D341Med (cell line): ENCODE results near the gene ABRACL.
"Not testable (repeated sequence)": the region's sequence is repeated elsewhere in the genome, so short reads cannot be mapped to it uniquely, and the experiment has no call there.

Experiments used
- DNase-seq: peaks from one replicate; pipeline ENCODE4 v3.0.0; 2012; ENCODE audit warnings: low spot score

The ABRACL gene

DNA sequence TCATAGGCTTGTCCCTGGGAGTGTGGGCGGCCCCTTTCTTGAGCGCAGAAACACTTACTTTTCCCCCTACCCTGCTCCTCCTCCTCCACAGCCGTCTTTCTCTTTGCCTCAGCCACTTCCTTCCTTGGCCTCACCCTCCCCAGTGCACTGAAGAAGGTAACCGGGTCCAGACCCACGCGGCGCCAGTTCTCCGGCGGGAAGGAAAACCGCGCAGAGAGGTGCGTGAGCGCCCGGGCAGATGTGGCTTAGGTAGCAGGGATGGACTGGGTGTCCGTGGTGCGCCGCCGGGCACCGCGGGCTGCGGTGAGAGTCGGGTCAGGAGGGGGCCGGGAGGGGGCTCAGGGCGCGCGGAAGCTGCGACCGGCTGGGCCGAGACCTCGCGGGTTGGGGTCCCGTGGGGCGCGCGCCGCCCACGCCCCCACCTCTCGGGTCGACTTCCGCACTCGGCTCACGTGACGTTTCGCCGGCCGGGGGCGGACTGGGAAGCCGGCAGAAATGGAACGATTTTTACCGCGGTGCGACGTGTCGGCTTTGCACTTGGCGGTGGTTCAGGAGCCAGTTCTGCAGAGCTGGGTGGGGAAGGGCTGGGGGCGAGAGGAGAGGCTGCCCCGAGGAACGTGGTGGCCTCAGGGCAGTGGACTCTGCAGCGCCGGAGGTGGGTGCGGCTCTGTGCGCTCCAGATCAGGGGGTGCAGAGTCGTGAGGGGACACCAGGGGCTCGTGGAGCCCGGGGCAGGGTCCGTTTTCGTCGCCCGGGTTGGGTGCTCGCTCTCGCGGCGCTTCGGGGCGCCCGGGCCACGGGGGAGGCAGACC, at the start of gene ABRACL:
ABRACL (plus strand) TSS at position 88 of the 812 bp plus-strand sequence. CDS start 5,416 bp downstream, outside the sequence.
- peak; percentile 66 for DNase-seq

- no peak for DNase-seq
These were observed 49.2 kb upstream of the ABRACL start for GRCh38 chr6:138979365-138979764.

DNA sequence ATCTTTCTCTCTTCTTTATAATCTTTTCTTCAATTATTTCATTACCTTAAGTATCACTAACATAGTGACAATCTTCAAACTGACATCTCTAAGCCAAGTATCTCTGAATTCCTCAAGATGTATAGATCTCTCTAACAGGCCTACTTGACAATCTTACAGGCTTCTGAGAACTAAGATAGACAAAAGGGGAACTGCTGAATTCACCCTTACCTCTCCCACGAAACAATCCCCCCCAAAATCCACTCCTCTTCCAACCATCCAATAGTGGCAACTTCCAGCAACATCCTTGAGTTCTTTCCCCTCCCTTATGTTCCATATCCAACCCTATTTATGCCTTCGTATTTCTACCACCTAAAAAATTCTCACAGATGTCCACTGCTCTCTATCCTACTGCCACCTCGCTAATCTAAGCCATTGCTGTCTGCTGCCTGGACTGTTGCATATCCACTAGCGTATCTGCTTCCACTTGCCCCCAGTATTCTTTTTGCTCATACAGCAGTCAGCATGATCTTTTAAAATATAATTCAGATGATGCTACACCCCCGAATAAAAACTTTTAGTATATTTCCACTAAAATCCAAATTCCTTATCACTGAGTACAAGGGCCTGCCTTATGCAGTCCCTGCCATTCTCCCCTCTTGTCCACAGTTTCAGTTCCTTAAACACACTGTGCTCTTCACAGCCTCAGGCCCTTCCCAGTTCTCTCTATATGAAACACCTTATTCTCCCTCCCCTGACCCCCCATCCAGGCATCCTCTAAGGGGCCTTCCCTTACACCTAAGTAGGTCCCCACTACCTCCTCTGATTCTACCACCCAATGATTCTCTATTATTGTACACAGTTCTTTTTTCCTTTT, 48.5 kb upstream of the ABRACL start:
- no peak for DNase-seq

DNA sequence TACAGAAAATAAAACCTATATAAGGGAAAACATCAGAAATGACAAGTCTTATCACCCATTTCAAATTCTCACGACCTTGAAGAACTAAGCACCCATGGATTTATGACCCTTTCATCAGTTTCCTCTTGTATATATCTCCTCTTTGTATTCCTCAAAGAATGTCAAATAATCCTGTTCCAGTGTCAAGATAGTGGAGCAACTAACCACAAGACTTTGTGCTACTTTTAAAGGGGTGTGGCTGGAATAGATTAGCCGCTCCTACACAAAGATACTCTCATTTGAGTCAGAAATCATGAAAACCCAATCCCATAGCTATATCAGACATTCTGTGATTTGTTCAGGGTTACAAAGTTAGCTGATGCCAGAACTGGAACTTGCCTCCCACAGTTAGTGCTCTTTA, 47.1 kb upstream of the ABRACL start:
- no peak for DNase-seq

DNA sequence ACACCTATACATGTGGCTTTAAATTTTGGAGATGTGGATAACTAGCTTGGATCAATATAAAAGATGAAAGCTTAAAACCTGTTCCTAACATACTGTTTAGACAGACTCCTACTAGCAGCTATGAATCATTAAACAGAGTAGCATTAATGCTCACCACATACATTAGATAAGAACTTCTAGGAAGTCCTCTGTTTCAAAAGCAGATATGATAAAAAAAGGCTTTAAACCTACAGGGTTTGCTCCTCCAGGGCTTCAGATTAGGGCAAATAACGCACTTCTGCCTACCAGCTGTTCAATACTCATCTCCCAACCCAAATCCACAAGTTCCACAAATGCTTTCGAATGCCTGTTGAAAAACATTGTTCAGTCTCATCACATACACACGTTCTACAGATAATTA, 42.0 kb upstream of the ABRACL start:
- no peak for DNase-seq

GRCh38 chr6:138987080-138987642, 41.4 kb upstream of the ABRACL start:
- DNase-seq = peak; percentile 62

GRCh38 chr6:138987643-138988468, 40.7 kb upstream of the ABRACL start, which contains the start of gene REPS1:
TSS of gene REPS1 (minus strand) at chr6:138988253. CDS start at chr6:138987682, 571 bp downstream.
- peak; percentile 97 for DNase-seq

GRCh38 chr6:138988469-138988834, 40.1 kb upstream of the ABRACL start:
- DNase-seq = peak; percentile 41

- no peak for DNase-seq
These were observed 39.2 kb upstream of the ABRACL start for GRCh38 chr6:138989098-138989983.

DNA sequence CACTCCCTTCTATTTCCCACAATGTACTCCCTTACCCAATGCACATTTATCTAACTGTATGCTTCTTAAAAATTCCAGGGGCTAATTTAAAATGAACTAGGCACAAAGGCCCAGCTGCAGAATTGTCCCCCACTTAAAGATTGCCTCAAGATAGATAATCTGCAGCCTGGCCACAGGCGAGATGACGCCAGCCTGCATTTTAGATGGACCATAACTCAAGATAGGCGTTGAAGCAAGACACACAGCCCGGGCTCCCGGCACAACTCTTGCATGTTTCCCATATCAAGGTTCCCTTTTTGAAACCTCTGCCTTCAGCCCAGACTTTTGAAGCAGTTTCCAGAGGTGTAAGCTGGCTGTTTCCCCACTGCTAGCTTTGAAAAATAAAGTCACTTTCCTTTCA, 37.3 kb upstream of the ABRACL start:
- no peak for DNase-seq

GRCh38 chr6:138992965-138993364, 35.6 kb upstream of the ABRACL start:
- DNase-seq = not testable (repeated sequence)

DNA sequence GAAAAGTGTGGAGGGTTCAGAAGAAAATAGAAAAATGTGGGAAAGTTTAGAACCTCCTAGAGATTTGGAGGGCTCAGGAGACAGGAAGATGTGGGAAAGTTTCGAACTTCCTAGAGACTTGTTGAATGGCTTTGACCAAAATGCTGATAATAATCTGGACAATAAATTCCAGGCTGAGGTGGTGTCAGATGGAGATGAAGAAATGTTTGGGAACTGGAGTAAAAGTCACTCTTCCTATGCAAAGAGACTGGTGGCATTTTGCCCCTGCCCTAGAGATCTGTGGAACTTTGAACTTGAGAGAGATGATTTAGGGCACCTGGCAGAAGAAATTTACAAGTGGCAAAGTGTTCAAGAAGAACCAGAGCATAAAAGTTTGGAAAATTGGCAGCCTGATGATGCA, 35.1 kb upstream of the ABRACL start:
- DNase-seq = not testable (repeated sequence)

- DNase-seq = no peak
These were observed 32.0 kb upstream of the ABRACL start for GRCh38 chr6:138996524-138996923.

- no peak for DNase-seq
These were observed 31.4 kb upstream of the ABRACL start for GRCh38 chr6:138997136-138997535.

GRCh38 chr6:138999949-139000725, 28.4 kb upstream of the ABRACL start:
- DNase-seq = no peak

DNA sequence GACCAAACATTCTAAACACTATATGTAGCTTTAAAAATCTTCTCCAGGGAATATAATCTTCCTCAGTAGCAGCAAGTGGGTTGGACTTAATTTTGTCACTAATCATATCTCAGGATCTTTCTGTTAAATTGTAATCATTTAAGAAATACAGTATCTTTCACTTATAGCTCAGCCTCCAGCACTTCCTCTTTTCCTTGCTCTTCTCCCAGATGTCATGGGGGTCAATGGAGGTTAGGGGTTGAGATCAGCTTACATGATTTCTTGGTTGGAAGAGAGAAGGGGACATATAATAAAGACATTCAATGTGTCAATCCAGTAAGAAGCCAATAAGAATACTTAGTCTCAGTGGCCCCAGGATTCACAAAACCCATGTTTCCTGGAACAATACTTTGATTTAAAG, 24.8 kb upstream of the ABRACL start:
- DNase-seq = no peak

GRCh38 chr6:139006477-139006876, 22.1 kb upstream of the ABRACL start:
- no peak for DNase-seq

DNA sequence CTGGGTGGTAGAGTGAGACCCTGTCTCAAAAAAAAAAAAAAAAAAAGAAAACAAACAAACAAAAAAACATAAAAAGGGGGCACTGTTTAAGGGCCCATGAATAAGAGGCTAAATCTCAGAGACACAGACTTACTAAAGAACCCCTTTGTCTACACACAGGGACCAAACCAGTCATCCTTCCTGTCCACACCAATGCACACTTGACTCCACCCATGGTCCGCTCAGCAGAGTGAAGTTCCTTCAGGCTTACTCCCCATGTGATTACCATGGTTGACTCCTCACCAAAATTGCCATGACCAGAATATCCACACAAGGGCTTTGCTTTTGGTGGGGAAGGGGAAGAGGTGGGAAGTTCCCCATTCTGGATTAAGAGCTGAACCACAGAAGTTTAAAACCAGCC, 21.1 kb upstream of the ABRACL start:
- DNase-seq = no peak

DNA sequence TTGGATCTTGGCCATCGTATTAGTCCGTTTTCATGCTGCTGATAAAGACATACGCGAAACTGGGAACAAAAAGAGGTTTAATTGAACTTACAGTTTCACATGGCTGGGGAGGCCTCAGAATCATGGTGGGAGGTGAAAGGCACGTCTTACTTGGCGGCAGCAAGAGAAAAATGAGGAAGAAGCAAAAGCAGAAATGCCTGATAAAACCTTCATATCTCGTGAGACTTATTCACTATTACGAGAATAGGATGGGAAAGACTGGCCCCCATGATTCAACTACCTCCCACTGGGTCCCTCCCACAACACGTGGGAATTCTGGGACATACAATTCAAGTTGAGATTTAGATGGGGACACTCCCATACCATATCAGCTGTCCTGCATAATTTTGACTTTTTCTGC, 20.4 kb upstream of the ABRACL start:
- DNase-seq = no peak

- no peak for DNase-seq
These were observed 17.9 kb upstream of the ABRACL start for GRCh38 chr6:139010674-139011073.
